Astrocyte (in vitro differentiated cells and primary cell): ENCODE measurements around the gene BCAR1. TPM values are rescaled to one million over a fixed set of nuclear protein-coding genes. Genes with fewer than 3 reads are reported as not detected.

Experiments used
- DNase-seq: peaks from one replicate; pipeline ENCODE4 v3.0.0-alpha.2; 2010; ENCODE audit warnings: low read depth
- FAIRE-seq: peaks from 2 replicates; lab custom pipeline; 2011; peaks lifted over from hg19 to GRCh38; lab: Jason Lieb, UNC
- H2AFZ ChIP-seq: 2 replicates; pipeline ENCODE4 v1.6.0; 2012; ENCODE audit warnings: low read depth, low read length, inconsistent platforms
- H3K27ac ChIP-seq: 2 replicates; pipeline ENCODE4 v1.5.1; 2011; ENCODE audit warnings: low read depth, low read length, inconsistent platforms
- H3K27me3 ChIP-seq: 2 replicates; pipeline ENCODE4 v1.6.0; 2011; ENCODE audit warnings: low read length, inconsistent platforms; ENCODE audit not compliant: insufficient read depth
- H3K36me3 ChIP-seq: 2 replicates; pipeline ENCODE4 v1.5.1; 2011; ENCODE audit warnings: low read length, inconsistent platforms; ENCODE audit not compliant: insufficient read depth
- H3K4me1 ChIP-seq: 2 replicates; pipeline ENCODE4 v1.5.1; 2011; ENCODE audit warnings: low read length, inconsistent platforms; ENCODE audit not compliant: insufficient read depth
- H3K4me2 ChIP-seq: 2 replicates; pipeline ENCODE4 v1.6.0; 2012; ENCODE audit warnings: low read length, inconsistent platforms
- H3K4me3 ChIP-seq: 2 replicates; pipeline ENCODE4 v1.5.1; 2011; ENCODE audit warnings: low read depth, mild to moderate bottlenecking, low read length, inconsistent platforms; ENCODE audit not compliant: insufficient read depth
- H3K79me2 ChIP-seq: 2 replicates; pipeline ENCODE4 v1.6.0; 2012; ENCODE audit warnings: mild to moderate bottlenecking, low read length, inconsistent platforms; ENCODE audit not compliant: insufficient read depth
- H3K9ac ChIP-seq: 2 replicates; pipeline ENCODE4 v1.6.0; 2012; ENCODE audit warnings: mild to moderate bottlenecking, low read length, inconsistent platforms
- H3K9me3 ChIP-seq: 2 replicates; pipeline ENCODE4 v1.5.1; 2012; ENCODE audit warnings: low read depth, mild to moderate bottlenecking, low read length, inconsistent platforms; ENCODE audit not compliant: insufficient read depth
- H4K20me1 ChIP-seq: 2 replicates; pipeline ENCODE4 v1.6.0; 2012; ENCODE audit warnings: low read length, inconsistent platforms; ENCODE audit not compliant: insufficient read depth
- H3K27ac Mint-ChIP-seq: one replicate; pipeline ENCODE4 v1.8.0; 2021; ENCODE audit warnings: mild to moderate bottlenecking, mixed read lengths; ENCODE audit not compliant: unreplicated experiment
- H3K27me3 Mint-ChIP-seq: one replicate; pipeline ENCODE4 v1.8.0; 2021; ENCODE audit warnings: low read depth, mixed read lengths; ENCODE audit not compliant: unreplicated experiment
- H3K36me3 Mint-ChIP-seq: one replicate; pipeline ENCODE4 v1.8.0; 2021; ENCODE audit warnings: low read depth, mixed read lengths; ENCODE audit not compliant: unreplicated experiment
- H3K4me1 Mint-ChIP-seq: one replicate; pipeline ENCODE4 v1.8.0; 2021; ENCODE audit warnings: low read depth, mixed read lengths; ENCODE audit not compliant: unreplicated experiment
- H3K4me3 Mint-ChIP-seq: one replicate; pipeline ENCODE4 v1.8.0; 2021; ENCODE audit warnings: mild to moderate bottlenecking, moderate library complexity, mixed read lengths; ENCODE audit not compliant: unreplicated experiment
- H3K9me3 Mint-ChIP-seq: one replicate; pipeline ENCODE4 v1.8.0; 2021; ENCODE audit warnings: mild to moderate bottlenecking, mixed read lengths; ENCODE audit not compliant: unreplicated experiment
- CTCF ChIP-seq: IDR thresholded peaks from 2 replicates; pipeline ENCODE4 v1.5.1; 2011; ENCODE audit warnings: low read depth, mild to moderate bottlenecking, inconsistent platforms, low read length, moderate library complexity; ENCODE audit not compliant: insufficient read depth
- EZH2 ChIP-seq: IDR thresholded peaks from 2 replicates; pipeline ENCODE4 v1.6.1; 2012; ENCODE audit warnings: mild to moderate bottlenecking, low read length, inconsistent platforms; ENCODE audit not compliant: insufficient read depth
- total RNA-seq: library from RNA; stranded (reverse); gene quantifications from 2 replicates; pipeline ENCODE4 v1.2.1, GENCODE V29; 2021

BCAR1 gene
- total RNA-seq, 1 donor from 2014 or later = 296 TPM

GRCh38 chr16:75257886-75258806 is 6.7 kb upstream of the BCAR1 start:
- Mint-ChIP-seq H3K27me3 (no peaks in the 10 kb centered on the region), H3K27ac (peak overlapping the region; percentile 86), H3K4me1 (peaks cover 61% of the 10 kb centered on the region), H3K36me3 (peaks cover 5% of the 10 kb centered on the region), H3K4me3 (peak overlapping the region; percentile 75), H3K9me3 (no peaks in the 10 kb centered on the region)
- DNase-seq = no peak
- Histone ChIP-seq H3K36me3 (no peaks in the 10 kb centered on the region), H3K9me3 (no peaks in the 10 kb centered on the region), H3K4me3 (no peak overlapping the region), H2AFZ (no peak overlapping the region), H3K79me2 (peaks cover 99% of the 10 kb centered on the region), H3K27me3 (no peaks in the 10 kb centered on the region), H4K20me1 (peaks cover 95% of the 10 kb centered on the region), H3K4me2 (no peak overlapping the region), H3K27ac (peak overlapping the region; percentile 13), H3K9ac (no peak overlapping the region), H3K4me1 (peaks cover 58% of the 10 kb centered on the region)
- FAIRE-seq = no peak
- no peak for TF ChIP-seq EZH2

GRCh38 chr16:75256696-75257343 is 5.4 kb upstream of the BCAR1 start:
- peaks cover 1% of the 10 kb centered on the region for H3K36me3 Mint-ChIP-seq
- Histone ChIP-seq H3K27ac (peak overlapping the region; percentile 55), H3K9ac (peak overlapping the region; percentile 68), H3K4me3 (no peak overlapping the region), H3K4me2 (peak overlapping the region; percentile 59), H3K4me1 (peaks cover 61% of the 10 kb centered on the region), H2AFZ (no peak overlapping the region), H3K27me3 (no peaks in the 10 kb centered on the region), H3K9me3 (no peaks in the 10 kb centered on the region), H4K20me1 (peaks cover 95% of the 10 kb centered on the region), H3K79me2 (peaks cover 99% of the 10 kb centered on the region), H3K36me3 (no peaks in the 10 kb centered on the region)
- no peak overlapping the region for H3K4me3 Mint-ChIP-seq
- FAIRE-seq (no peak), DNase-seq (no peak)
- peak overlapping the region; percentile 81 for H3K27ac Mint-ChIP-seq
- no peaks in the 10 kb centered on the region for H3K9me3 Mint-ChIP-seq
- TF ChIP-seq EZH2 = no peak
- no peaks in the 10 kb centered on the region for H3K27me3 Mint-ChIP-seq
- peaks cover 64% of the 10 kb centered on the region for H3K4me1 Mint-ChIP-seq

GRCh38 chr16:75256059-75256571 is 4.7 kb upstream of the BCAR1 start:
- Histone ChIP-seq H3K79me2 (peaks cover 96% of the 10 kb centered on the region), H4K20me1 (peaks cover 89% of the 10 kb centered on the region), H3K4me1 (peaks cover 62% of the 10 kb centered on the region), H3K36me3 (no peaks in the 10 kb centered on the region), H3K9ac (peak overlapping the region; percentile 68), H3K4me3 (no peak overlapping the region), H3K27me3 (no peaks in the 10 kb centered on the region), H3K27ac (peak overlapping the region; percentile 55), H3K4me2 (peak overlapping the region; percentile 59), H2AFZ (no peak overlapping the region), H3K9me3 (no peaks in the 10 kb centered on the region)
- Mint-ChIP-seq H3K27me3 (no peaks in the 10 kb centered on the region), H3K27ac (no peak overlapping the region), H3K4me3 (peak overlapping the region; percentile 54), H3K9me3 (no peaks in the 10 kb centered on the region), H3K4me1 (peaks cover 60% of the 10 kb centered on the region), H3K36me3 (no peaks in the 10 kb centered on the region)
- FAIRE-seq (no peak), DNase-seq (no peak)
- TF ChIP-seq CTCF (no peak), EZH2 (no peak)
